GM12872 (cell line): ENCODE measurements around the gene KPNA6.

ENCODE experiments used
- CTCF ChIP-seq: IDR thresholded peaks from 3 replicates; pipeline ENCODE4 v1.5.1; 2011; ENCODE audit warnings: low read depth, mild to moderate bottlenecking, low read length, moderate library complexity; ENCODE audit not compliant: insufficient read depth

The KPNA6 gene

DNA sequence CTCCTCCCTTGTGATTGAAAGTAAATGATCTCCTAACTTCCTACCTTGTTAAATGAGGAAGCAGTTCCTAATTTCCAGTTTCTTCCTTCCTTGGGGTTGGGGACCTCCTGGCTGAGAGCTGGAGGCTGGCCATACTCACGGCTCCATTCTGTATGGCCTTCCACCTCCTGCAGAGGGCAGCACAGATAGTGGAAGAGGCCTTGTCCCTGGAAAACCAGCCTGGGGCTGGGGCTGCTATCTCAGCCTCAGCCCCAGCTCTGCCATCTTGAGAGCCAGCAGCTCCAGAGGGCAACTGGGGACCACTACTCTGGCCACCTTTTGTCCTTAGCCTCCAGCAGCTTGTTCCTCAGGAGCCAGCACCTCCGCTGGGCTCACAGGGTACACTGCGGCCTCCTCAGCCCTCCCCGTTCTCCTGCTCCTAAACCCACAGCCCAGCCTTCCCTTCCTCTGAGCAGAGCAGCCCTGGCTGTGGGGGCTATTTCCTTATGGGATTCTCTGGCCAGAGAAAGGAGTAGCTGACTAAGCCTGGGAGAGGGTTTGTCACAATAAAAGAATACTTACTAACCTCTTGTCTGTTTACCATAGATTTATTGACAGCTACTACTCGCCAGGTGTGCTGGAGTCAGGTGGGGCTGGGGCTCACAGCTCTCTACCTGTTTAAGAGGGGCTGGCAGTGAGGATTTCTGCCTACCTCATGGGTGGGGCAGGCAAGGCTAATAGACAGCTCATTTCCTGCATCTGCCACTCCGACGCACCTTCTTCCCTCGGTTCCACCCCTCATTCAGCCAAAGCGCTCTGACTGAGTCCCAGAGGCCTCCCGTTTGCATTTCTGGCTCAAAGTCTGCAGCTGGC is 108.0 kb downstream of the KPNA6 start:
- TF ChIP-seq CTCF = peak; percentile 89

DNA sequence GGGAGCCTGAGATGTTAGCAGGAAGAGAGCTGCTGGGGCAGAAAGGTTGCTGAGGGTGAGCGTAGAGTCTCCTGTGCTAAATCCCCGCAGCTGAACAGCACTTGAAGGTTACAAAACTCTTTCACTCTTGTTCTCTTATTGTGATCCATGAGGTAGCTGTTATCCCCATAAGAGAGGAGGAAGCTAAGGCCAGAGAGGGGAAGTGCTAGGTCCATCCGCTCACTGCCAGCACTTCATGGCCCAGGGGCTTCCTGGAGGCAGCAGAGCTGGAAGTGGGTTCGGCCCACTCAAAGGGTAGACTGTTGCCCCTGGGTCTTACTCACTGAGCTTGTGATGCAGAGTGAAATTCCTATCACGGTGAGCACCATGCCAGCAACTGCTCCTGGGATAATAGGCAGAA is 108.7 kb downstream of the KPNA6 start:
- TF ChIP-seq CTCF = no peak

DNA sequence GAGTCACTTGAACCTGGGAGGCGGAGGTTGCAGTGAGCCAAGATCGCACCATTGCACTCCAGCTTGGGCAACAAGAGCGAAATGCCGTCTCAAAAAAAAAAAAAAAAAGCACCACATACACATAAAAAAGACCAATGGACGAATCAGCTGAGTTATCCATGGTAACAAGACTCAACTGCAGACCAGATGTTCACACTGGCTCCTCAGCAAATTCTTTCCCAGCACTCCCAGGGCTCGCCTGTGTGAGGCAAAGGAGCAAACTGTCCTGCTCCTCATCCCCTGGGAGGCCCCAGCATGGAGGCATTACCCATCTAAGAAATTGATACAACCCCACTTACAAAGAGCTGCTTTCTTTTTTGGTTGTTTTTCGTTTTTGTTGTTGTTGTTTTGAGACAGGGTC is 111.2 kb downstream of the KPNA6 start:
- TF ChIP-seq CTCF = no peak

- no peak for TF ChIP-seq CTCF
Observed at GRCh38 chr1:32220746-32221580, 113.1 kb downstream of the KPNA6 start.

DNA sequence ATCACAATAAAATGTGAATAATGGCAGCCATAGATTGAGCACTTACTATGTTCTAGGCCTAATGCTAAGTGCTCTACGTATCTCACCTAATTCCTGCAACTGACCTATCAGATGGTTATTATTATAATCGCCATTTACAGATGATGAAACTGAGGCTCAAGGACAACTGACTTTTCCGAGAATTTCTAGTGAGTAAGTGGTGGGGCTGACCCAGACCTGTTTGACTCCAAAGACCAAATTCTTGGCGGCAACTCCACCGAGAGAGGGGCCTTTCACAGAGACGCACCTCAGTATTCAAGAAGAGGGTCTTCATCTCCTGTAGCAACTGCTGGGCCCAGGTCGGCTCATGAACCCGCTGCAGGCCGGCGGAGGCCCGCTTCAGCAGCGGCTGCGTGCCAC is 113.7 kb downstream of the KPNA6 start:
- TF ChIP-seq CTCF = no peak

DNA sequence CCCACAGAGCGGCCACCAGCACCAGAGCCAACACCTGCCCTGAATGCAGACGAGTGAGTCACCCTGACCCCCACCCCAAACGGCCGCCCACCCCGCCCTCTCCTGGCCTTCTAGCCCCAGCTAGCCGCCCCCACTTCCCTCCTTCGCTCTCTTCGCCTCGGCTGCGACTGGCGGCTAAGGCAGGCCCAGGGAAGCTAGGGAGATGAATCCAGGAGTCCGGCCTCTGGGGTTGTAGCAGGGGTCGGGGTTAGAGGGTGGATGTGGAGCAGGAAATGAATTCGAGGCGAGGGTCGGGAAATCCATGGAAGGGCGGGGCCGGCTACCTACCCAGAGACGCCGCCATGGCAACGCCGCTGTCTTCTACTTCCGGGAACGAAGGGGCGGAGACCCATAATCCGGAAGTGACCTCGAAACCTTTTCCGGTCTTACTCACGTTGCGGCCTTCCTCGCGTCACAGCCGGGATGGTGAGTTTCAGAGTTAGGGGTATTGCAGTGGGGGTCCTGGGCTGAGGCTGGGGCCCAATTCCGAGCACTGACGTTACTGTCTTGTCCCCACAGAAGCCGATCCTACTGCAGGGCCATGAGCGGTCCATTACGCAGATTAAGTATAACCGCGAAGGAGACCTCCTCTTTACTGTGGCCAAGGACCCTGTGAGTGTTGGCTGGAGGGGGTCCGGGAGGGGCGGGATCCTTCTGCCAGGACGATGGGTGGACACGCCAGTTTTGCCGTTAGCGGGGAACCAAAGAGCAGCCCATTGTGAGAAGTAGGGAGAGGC is 114.3 kb downstream of the KPNA6 start, which contains the start of the genes EIF3I and TMEM234:
EIF3I (plus strand) TSS at position 428 of the 776 bp plus-strand sequence; CDS start at position 463, 35 bp downstream.
TMEM234 (minus strand) TSS at position 374 of the 776 bp plus-strand sequence; CDS start at position 343, 31 bp downstream.
- no peak for TF ChIP-seq CTCF
